H1 (cell line): ENCODE results near the gene SNRPA1. TPM values are rescaled to one million over a fixed set of nuclear protein-coding genes. Genes with fewer than 3 reads are reported as not detected.

Experiments
- BRCA1 ChIP-seq: IDR thresholded peaks from 2 replicates; pipeline ENCODE4 v1.6.1; 2012; ENCODE audit warnings: low read depth, low read length, improper control_type of control experiment
- CBX5 ChIP-seq: fragments of 300-800, 300-1000 bp; sonication (generic); IDR thresholded peaks from 2 replicates; pipeline ENCODE4 v1.7.1; 2016; ENCODE audit warnings: antibody characterized with exemption, low read length, low read depth
- CTBP2 ChIP-seq: IDR thresholded peaks from 2 replicates; pipeline ENCODE4 v1.7.0; 2011; ENCODE audit warnings: borderline replicate concordance, mild to moderate bottlenecking, moderate library complexity, mixed read lengths, low read length; ENCODE audit not compliant: insufficient read depth, insufficient read length
- EP300 ChIP-seq, 2 experiments: IDR thresholded peaks; 1 replicate in 1 of 2; 2 replicates in 1 of 2; pipeline ENCODE4 v1.6.1; 2011 to 2012; ENCODE audit warnings: low read depth in 2 of 2, low read length in 2 of 2, mild to moderate bottlenecking in 2 of 2, borderline replicate concordance in 1 of 2, inconsistent platforms in 1 of 2, moderate library complexity in 1 of 2
- NRF1 ChIP-seq: IDR thresholded peaks from 2 replicates; pipeline ENCODE4 v1.6.1; 2011; ENCODE audit warnings: mild to moderate bottlenecking, low read depth, low read length, improper control_type of control experiment
- POLR2AphosphoS5 ChIP-seq: IDR thresholded peaks from 2 replicates; pipeline ENCODE4 v1.6.1; 2011; ENCODE audit warnings: low read depth, low read length
- RAD21 ChIP-seq, 2 experiments: IDR thresholded peaks in 1 of 2; conservative IDR thresholded peaks in 1 of 2; 2 replicates each; pipeline ENCODE4 v1.6.1; 2011; ENCODE audit warnings: low read depth in 2 of 2, low read length in 2 of 2, improper control_type of control experiment in 1 of 2, inconsistent platforms in 1 of 2, mild to moderate bottlenecking in 1 of 2, moderate library complexity in 1 of 2
- SIX5 ChIP-seq: IDR thresholded peaks from 2 replicates; pipeline ENCODE4 v1.6.1; 2011; ENCODE audit warnings: mild to moderate bottlenecking, low read depth, low read length
- SUZ12 ChIP-seq: fragments of 200-600 bp; sonication (generic); IDR thresholded peaks from 2 replicates; pipeline ENCODE4 v1.6.1; 2012; ENCODE audit warnings: mild to moderate bottlenecking, inconsistent platforms, low read length, moderate library complexity, mixed read lengths
- TAF7 ChIP-seq: optimal IDR thresholded peaks from 2 replicates; pipeline ENCODE3; 2011; ENCODE audit warnings: low read depth, mild to moderate bottlenecking, inconsistent platforms, low read length, moderate library complexity, borderline replicate concordance
- TCF12 ChIP-seq: IDR thresholded peaks from 2 replicates; pipeline ENCODE4 v1.6.1; 2011; ENCODE audit warnings: low read depth, mild to moderate bottlenecking, low read length
- ZNF274 ChIP-seq: IDR thresholded peaks from 2 replicates; pipeline ENCODE4 v1.7.0; 2012; ENCODE audit warnings: low read length, borderline replicate concordance; ENCODE audit errors: extremely low read depth
- polyA plus RNA-seq, 7 experiments: library from polyadenylated mRNA; depleted of rRNA in 3 of 7; stranded (reverse) in 5 of 7; unstranded in 2 of 7; fragments of >200 nt in 5 of 7; fragments of 200-250 nt in 2 of 7; gene quantifications; 1 replicate in 5 of 7; 2 replicates in 1 of 7; 4 replicates in 1 of 7; pipeline versions ENCODE4 v1.2.1 to v1.2.3, GENCODE V29; 2011 to 2013; ENCODE audit warnings: missing spikeins in 2 of 7, mixed read lengths in 2 of 7
- total RNA-seq: library from RNA; stranded (reverse); fragmentation: NEBNext Ultra II Directional; extraction: Animal tissue kit (Norgen Biotek cat#: 25700); gene quantifications from 2 replicates; pipeline ENCODE4 v1.2.1, GENCODE V29; 2021
- TF ChIP-seq, protein P1 (sequence below): IDR thresholded peaks from 2 replicates; pipeline ENCODE4 v1.6.1; 2011; ENCODE audit warnings: low read length, improper control_type of control experiment

The SNRPA1 gene
- total and polyA plus RNA-seq, 2 of the 8 experiments (the other 6 are each of a cell fraction or from before 2014, with no cell fraction given), result 140 to 221 TPM

DNA sequence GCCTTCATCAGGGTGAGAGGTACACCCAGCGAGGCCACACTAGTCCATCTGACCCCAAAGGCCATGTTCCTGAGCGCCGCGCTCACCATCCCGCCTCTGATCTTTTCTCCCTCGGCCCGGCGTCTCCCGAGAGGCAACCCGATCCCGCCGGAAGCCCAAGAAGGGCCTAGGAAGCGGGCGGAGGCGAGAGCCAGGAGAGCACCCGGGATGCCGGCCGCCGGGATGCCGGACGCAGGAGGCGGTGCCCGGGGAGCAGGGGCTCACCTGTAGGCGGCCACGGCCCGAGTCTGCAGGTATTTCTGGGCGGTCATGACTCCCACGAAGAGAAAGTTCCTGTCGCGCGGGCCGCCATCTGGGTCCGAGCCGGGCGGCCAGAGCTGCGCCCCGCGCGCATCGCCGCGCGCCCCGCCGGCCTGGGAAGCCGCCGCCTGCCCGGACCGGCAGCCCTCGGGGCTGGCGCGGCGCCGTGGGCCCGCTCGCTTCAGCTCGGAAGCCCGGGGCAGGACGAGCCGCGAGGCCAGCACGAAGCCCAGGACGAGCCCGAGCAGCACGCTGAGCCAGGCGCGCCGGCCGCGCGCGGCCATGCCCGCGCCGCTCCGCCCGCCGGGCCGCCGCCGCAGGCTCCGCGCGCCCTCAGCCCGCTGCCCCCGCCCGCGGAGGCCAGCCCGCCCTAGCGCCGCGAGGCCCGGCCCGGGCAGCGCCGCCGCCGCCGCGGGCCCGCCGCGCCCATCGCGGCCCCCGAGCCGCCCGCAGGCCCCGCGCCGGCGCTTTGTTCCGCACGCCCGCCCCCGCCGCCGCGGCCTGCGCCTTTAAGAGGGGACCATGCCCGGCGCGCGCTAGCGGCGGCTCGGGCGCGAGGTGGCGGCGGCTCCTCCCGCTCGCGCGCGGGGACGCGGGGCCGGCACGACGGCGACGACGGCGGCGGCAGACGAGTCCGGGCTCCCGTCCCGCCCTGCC, 43.9 kb downstream of the SNRPA1 start (continued):
- TF ChIP-seq ZNF274 (no peak), SIX5 (no peak), TAF7 (no peak), NRF1 (no peak), CTBP2 (no peak), CBX5 (no peak), BRCA1 (no peak), EP300 (IDR thresholded peaks at IDR 0.05; ENCODE audit: borderline replicate concordance in 1 of 2, low read depth in 2 of 2, low read length in 2 of 2) (no peak), RAD21 (IDR thresholded peaks at IDR 0.05 in 1 of 2, conservative IDR thresholded peaks at IDR 0.05 in 1 of 2; ENCODE audit: low read depth in 2 of 2, low read length in 2 of 2) (no peak), TCF12 (no peak), POLR2AphosphoS5 (no peak), SUZ12 (no peak)
- TF ChIP-seq, protein P1, sequence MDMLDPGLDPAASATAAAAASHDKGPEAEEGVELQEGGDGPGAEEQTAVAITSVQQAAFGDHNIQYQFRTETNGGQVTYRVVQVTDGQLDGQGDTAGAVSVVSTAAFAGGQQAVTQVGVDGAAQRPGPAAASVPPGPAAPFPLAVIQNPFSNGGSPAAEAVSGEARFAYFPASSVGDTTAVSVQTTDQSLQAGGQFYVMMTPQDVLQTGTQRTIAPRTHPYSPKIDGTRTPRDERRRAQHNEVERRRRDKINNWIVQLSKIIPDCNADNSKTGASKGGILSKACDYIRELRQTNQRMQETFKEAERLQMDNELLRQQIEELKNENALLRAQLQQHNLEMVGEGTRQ, result no peak
